Omental fat pad (tissue), 4 donors: Measurements from ENCODE around the gene CCDC88B. TPM values are rescaled to one million over a fixed set of nuclear protein-coding genes. Genes with fewer than 3 reads are reported as not detected.

ENCODE experiments used
- ATAC-seq: fragments of 150-250 bp; one replicate; pipeline ENCODE4 v1.9.1; 2016; ENCODE audit warnings: mild to moderate bottlenecking, moderate library complexity; ENCODE audit not compliant: low FRiP score
- DNase-seq: peaks from one replicate; pipeline ENCODE4 v3.0.0-alpha.2; 2019; ENCODE audit warnings: low spot score
- CTCF ChIP-seq, 3 donors: fragments of 450-650 bp; IDR thresholded peaks; one replicate each; pipeline ENCODE4 v1.5.1; 2016 to 2017; ENCODE audit warnings: antibody characterized with exemption in 3 of 3, mild to moderate bottlenecking in 3 of 3, moderate library complexity in 2 of 3
- total RNA-seq, 4 donors: library from RNA; depleted of rRNA; stranded (reverse); fragments of >200 nt; gene quantifications; one replicate each; pipeline ENCODE4 v1.1.0, GENCODE V29; 2016

CCDC88B gene
- total RNA-seq, 4 donors from 2014 or later: 6.2 to 24.1 (median 10.3) TPM

GRCh38 chr11:64352099-64352994 is 12.3 kb downstream of the CCDC88B start:
- no peak for TF ChIP-seq CTCF (IDR thresholded peaks at IDR 0.05)
- DNase-seq (no peak), ATAC-seq (no peak)

- no peak for TF ChIP-seq CTCF (IDR thresholded peaks at IDR 0.05)
- ATAC-seq: no peak
- no peak for DNase-seq
Observed at GRCh38 chr11:64352995-64353714, 13.2 kb downstream of the CCDC88B start.

GRCh38 chr11:64353715-64354506 is 13.9 kb downstream of the CCDC88B start:
- no peak for DNase-seq
- TF ChIP-seq CTCF (IDR thresholded peaks at IDR 0.05): no peak
- ATAC-seq: no peak

GRCh38 chr11:64355078-64355940 is 15.3 kb downstream of the CCDC88B start:
- ATAC-seq (peak; percentile 31), DNase-seq (peak; percentile 46)
- peak in 1 of 3 donors; percentile 52 for TF ChIP-seq CTCF (IDR thresholded peaks at IDR 0.05)

GRCh38 chr11:64356498-64357411 is 16.8 kb downstream of the CCDC88B start:
- no peak for TF ChIP-seq CTCF (IDR thresholded peaks at IDR 0.05)
- ATAC-seq (no peak), DNase-seq (no peak)
